HepG2 (cell line): ENCODE data around the gene PMFBP1.

Experiments used
- FOXK2 ChIP-seq: fragments of 450-650 bp; IDR thresholded peaks from 2 replicates; pipeline ENCODE4 v1.6.1; 2016
- NR2F2 ChIP-seq: IDR thresholded peaks from 2 replicates; pipeline ENCODE4 v1.6.1; 2012; ENCODE audit warnings: low read depth, inconsistent platforms, borderline replicate concordance
- POLR2A ChIP-seq, 2 experiments: IDR thresholded peaks; 2 replicates each; pipeline ENCODE4 v1.6.1; 2011; ENCODE audit warnings: low read depth in 2 of 2, low read length in 2 of 2, mild to moderate bottlenecking in 1 of 2, moderate library complexity in 1 of 2; ENCODE audit not compliant: insufficient read depth in 1 of 2
- SP140L ChIP-seq: sonication (generic); formaldehyde crosslinking; IDR thresholded peaks from 2 replicates; pipeline ENCODE4 v1.4.0; 2020; ENCODE audit warnings: missing genetic modification reagents, borderline replicate concordance
- STAT6 ChIP-seq: sonication (generic); formaldehyde crosslinking; IDR thresholded peaks from 2 replicates; pipeline ENCODE4 v1.4.0; 2020; ENCODE audit warnings: missing genetic modification reagents, mild to moderate bottlenecking, borderline replicate concordance
- ZNF766 ChIP-seq: sonication (generic); formaldehyde crosslinking; IDR thresholded peaks from 2 replicates; pipeline ENCODE4 v1.5.0; 2020; ENCODE audit warnings: missing genetic modification reagents, borderline replicate concordance

- TF ChIP-seq FOXK2 (no peak), ZNF766 (no peak), POLR2A (IDR thresholded peaks at IDR 0.05; ENCODE audit: insufficient read depth in 1 of 2, low read depth in 2 of 2, low read length in 2 of 2) (no peak), STAT6 (CRISPR knock-in tag) (no peak), SP140L (CRISPR knock-in tag) (no peak), NR2F2 (no peak)
Observed at GRCh38 chr16:72129976-72130656, 41.8 kb downstream of the PMFBP1 start.
